ENCODE measurements around the gene RUNX1. TPM values are rescaled to one million over a fixed set of nuclear protein-coding genes. Genes with fewer than 3 reads are reported as not detected.

RUNX1 gene
- total and polyA plus RNA-seq, 2 donors (not counting 1 experiment from before 2014, with no cell fraction given), result 26.3 to 73.0 TPM

DNA sequence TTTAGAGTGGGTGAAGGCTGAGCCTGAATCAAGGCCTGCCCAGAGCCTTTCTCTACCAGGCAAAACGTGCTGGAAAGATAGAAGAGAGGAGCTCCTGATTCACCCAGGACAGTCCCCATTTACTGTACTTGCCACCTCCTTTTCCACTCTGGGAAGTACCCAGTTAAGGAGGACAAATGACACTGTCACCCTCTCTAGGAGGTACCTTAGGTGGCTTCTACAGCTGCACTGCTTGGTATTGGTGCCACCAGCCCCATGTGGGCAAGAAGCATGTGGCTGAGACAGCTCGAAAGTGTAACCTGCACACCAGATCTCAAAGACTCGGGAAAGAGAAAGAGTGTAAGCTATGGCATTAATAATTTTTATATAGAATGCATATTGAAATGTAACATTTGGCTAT, 42.3 kb downstream of the RUNX1 start:
- Mint-ChIP-seq H3K27ac (peak overlapping the region; percentile 12), H3K27me3 (no peaks in the 10 kb centered on the region), H3K9me3 (ENCODE audit: insufficient read depth) (no peaks in the 10 kb centered on the region), H3K4me1 (peaks cover 20% of the 10 kb centered on the region), H3K4me3 (no peak overlapping the region)
- TF ChIP-seq, protein P1, sequence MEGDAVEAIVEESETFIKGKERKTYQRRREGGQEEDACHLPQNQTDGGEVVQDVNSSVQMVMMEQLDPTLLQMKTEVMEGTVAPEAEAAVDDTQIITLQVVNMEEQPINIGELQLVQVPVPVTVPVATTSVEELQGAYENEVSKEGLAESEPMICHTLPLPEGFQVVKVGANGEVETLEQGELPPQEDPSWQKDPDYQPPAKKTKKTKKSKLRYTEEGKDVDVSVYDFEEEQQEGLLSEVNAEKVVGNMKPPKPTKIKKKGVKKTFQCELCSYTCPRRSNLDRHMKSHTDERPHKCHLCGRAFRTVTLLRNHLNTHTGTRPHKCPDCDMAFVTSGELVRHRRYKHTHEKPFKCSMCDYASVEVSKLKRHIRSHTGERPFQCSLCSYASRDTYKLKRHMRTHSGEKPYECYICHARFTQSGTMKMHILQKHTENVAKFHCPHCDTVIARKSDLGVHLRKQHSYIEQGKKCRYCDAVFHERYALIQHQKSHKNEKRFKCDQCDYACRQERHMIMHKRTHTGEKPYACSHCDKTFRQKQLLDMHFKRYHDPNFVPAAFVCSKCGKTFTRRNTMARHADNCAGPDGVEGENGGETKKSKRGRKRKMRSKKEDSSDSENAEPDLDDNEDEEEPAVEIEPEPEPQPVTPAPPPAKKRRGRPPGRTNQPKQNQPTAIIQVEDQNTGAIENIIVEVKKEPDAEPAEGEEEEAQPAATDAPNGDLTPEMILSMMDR (IDR thresholded peaks at IDR 0.05), result no peak
- TF ChIP-seq EZH2 (IDR thresholded peaks at IDR 0.05; ENCODE audit: borderline replicate concordance, insufficient read depth, low read depth, low read length, poor library complexity, severe bottlenecking), result no peak
- intact Hi-C loops (cut with micrococcal nuclease), result no loop called here
- no peak overlapping the region for H3K4me2 ChIP-seq (replicated peaks; ENCODE audit: low read depth, low read length, poor library complexity, severe bottlenecking)
- POLR2A ChIA-PET, result no interaction called here
- peaks cover 0 to 34% of the 10 kb centered on the region in 2 experiments for H3K36me3 ChIP-seq (replicated peaks in 1 of 2; ENCODE audit: control extremely low read depth in 1 of 2, control insufficient read depth in 1 of 2, extremely low read depth in 1 of 2, insufficient read depth in 2 of 2, low read length in 1 of 2)
- H4K20me1 ChIP-seq (ENCODE audit: control insufficient read depth, insufficient read depth, low read length, poor library complexity, severe bottlenecking), result peaks cover 88% of the 10 kb centered on the region
- DNase-seq, result no peak
- no peak overlapping the region for H3K9ac ChIP-seq (ENCODE audit: low read length)
- no peak overlapping the region for H3K4me3 ChIP-seq (ENCODE audit: control extremely low read depth in 1 of 5, extremely low read depth in 1 of 5, insufficient read depth in 1 of 5, low read depth in 2 of 5, low read length in 4 of 5)
- 83% methylated on average over 1 of the region's 3 CpGs for WGBS (ENCODE audit: insufficient coverage)
- no peaks in the 10 kb centered on the region for H3K27me3 ChIP-seq (replicated peaks in 1 of 4; ENCODE audit: control extremely low read depth in 1 of 4, control insufficient read depth in 3 of 4, insufficient read depth in 4 of 4, low read length in 3 of 4)
- peaks cover 100% of the 10 kb centered on the region for H3K79me2 ChIP-seq (ENCODE audit: control insufficient read depth, insufficient read depth, low read length)
- no peak overlapping the region for H3K27ac ChIP-seq (ENCODE audit: low read length in 2 of 2)
- no peak overlapping the region for H2AFZ ChIP-seq (ENCODE audit: insufficient read depth, low read depth, low read length, poor library complexity, severe bottlenecking)
- CTCF ChIA-PET, result no interaction called here
- H3K4me1 ChIP-seq (ENCODE audit: control insufficient read depth in 2 of 2, insufficient read depth in 2 of 2, low read length in 2 of 2), result no peaks in the 10 kb centered on the region
- ATAC-seq (ENCODE audit: low read depth), result no peak
- no peaks in the 10 kb centered on the region for H3K9me3 ChIP-seq (ENCODE audit: control extremely low read depth in 1 of 3, control insufficient read depth in 2 of 3, insufficient read depth in 1 of 3, low read length in 2 of 3)

DNA sequence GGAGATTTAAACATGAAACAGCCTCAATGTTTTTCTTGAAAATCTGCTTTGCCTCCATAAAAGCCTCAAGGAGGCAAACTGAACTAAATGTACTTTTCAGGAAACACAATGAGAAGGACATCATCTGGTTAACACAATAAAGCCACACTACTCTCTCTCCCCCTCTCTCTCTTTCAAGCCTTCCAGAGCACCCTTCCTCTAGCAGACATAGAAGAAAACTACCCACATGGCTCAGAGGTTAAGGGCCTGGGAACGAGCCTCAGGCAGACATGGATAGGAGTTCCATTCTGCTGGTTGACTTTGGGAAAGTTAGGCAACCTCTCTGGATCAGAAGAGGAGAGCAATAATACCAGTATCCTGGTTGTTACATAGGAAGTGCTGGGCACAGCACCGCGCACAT, 42.9 kb downstream of the RUNX1 start:
- no peaks in the 10 kb centered on the region for H3K4me1 ChIP-seq (ENCODE audit: control insufficient read depth in 2 of 2, insufficient read depth in 2 of 2, low read length in 2 of 2)
- ChIA-PET CTCF (no interaction called here), POLR2A (no interaction called here)
- no peak overlapping the region for H3K9ac ChIP-seq (ENCODE audit: low read length)
- H2AFZ ChIP-seq (ENCODE audit: insufficient read depth, low read depth, low read length, poor library complexity, severe bottlenecking), result no peak overlapping the region
- Mint-ChIP-seq H3K9me3 (ENCODE audit: insufficient read depth) (no peaks in the 10 kb centered on the region), H3K4me3 (no peak overlapping the region), H3K27me3 (no peaks in the 10 kb centered on the region), H3K4me1 (peaks cover 17% of the 10 kb centered on the region), H3K27ac (no peak overlapping the region)
- TF ChIP-seq, protein P1 (IDR thresholded peaks at IDR 0.05), result no peak
- TF ChIP-seq EZH2 (IDR thresholded peaks at IDR 0.05; ENCODE audit: borderline replicate concordance, insufficient read depth, low read depth, low read length, poor library complexity, severe bottlenecking), result no peak
- H3K27me3 ChIP-seq (replicated peaks in 1 of 4; ENCODE audit: control extremely low read depth in 1 of 4, control insufficient read depth in 3 of 4, insufficient read depth in 4 of 4, low read length in 3 of 4), result no peaks in the 10 kb centered on the region
- H3K36me3 ChIP-seq (replicated peaks in 1 of 2; ENCODE audit: control extremely low read depth in 1 of 2, control insufficient read depth in 1 of 2, extremely low read depth in 1 of 2, insufficient read depth in 2 of 2, low read length in 1 of 2), result peaks cover 0 to 34% of the 10 kb centered on the region in 2 experiments
- no peak overlapping the region for H3K27ac ChIP-seq (ENCODE audit: low read length in 2 of 2)
- no peak overlapping the region for H3K4me2 ChIP-seq (replicated peaks; ENCODE audit: low read depth, low read length, poor library complexity, severe bottlenecking)
- peaks cover 100% of the 10 kb centered on the region for H3K79me2 ChIP-seq (ENCODE audit: control insufficient read depth, insufficient read depth, low read length)
- intact Hi-C loops (cut with micrococcal nuclease), result no loop called here
- no peak overlapping the region for H3K4me3 ChIP-seq (ENCODE audit: control extremely low read depth in 1 of 5, extremely low read depth in 1 of 5, insufficient read depth in 1 of 5, low read depth in 2 of 5, low read length in 4 of 5)
- ATAC-seq (ENCODE audit: low read depth), result no peak
- 94% methylated on average over 3 of the region's 3 CpGs for WGBS (ENCODE audit: insufficient coverage)
- H3K9me3 ChIP-seq (ENCODE audit: control extremely low read depth in 1 of 3, control insufficient read depth in 2 of 3, insufficient read depth in 1 of 3, low read length in 2 of 3), result no peaks in the 10 kb centered on the region
- H4K20me1 ChIP-seq (ENCODE audit: control insufficient read depth, insufficient read depth, low read length, poor library complexity, severe bottlenecking), result peaks cover 88% of the 10 kb centered on the region
- no peak for DNase-seq

Measured in B cell (primary cell).